IMR-90 (cell line): ENCODE results near the gene TWIST2. TPM values are rescaled to one million over a fixed set of nuclear protein-coding genes. Genes with fewer than 3 reads are reported as not detected.

Source experiments
- ATAC-seq: fragments of 200-7000 bp; cut with Tn5 transposase; 2 replicates; pipeline ENCODE4 v1.9.1; 2020; ENCODE audit warnings: low read depth, mild to moderate bottlenecking, moderate library complexity
- BruUV-seq: library from RNA; stranded (reverse); fragments of 400-500 nt; replicated peaks from 2 replicates; lab custom pipeline; 2021; lab: Mats Ljungman, UMichigan
- CTCF ChIA-PET: fragments of 300-600 bp; formaldehyde crosslinking; extraction: SDS; loops from one replicate; lab custom pipeline; 2021; ENCODE audit warnings: antibody characterized with exemption; lab: Yijun Ruan, JAX
- POLR2A ChIA-PET: fragments of 300-600 bp; sonication (Branson Sonifier 250); formaldehyde crosslinking; loops from one replicate; lab custom pipeline; 2022; ENCODE audit warnings: antibody characterized with exemption; ENCODE audit not compliant: unreplicated experiment; lab: Charles Lee
- DNase-seq: peaks from one replicate; pipeline ENCODE4 v3.0.0; 2013
- H2AFZ ChIP-seq: replicated peaks from 2 replicates; pipeline ENCODE3; 2013; ENCODE audit warnings: low read length, mild to moderate bottlenecking; ENCODE audit not compliant: poor library complexity
- H2AK5ac ChIP-seq: 2 replicates; pipeline ENCODE4 v1.6.1; 2013; ENCODE audit warnings: low read depth, low read length, inconsistent platforms
- H2AK9ac ChIP-seq: replicated peaks from 2 replicates; pipeline ENCODE3; 2013; ENCODE audit warnings: mild to moderate bottlenecking, low read depth, low read length, moderate library complexity; ENCODE audit not compliant: poor library complexity
- H2BK120ac ChIP-seq: 2 replicates; pipeline ENCODE4 v1.6.1; 2013; ENCODE audit warnings: low read depth, low read length, inconsistent platforms
- H2BK15ac ChIP-seq: 3 replicates; pipeline ENCODE4 v1.6.1; 2013; ENCODE audit warnings: low read depth, low read length, inconsistent platforms
- H2BK20ac ChIP-seq: 2 replicates; pipeline ENCODE4 v1.6.1; 2013; ENCODE audit warnings: low read depth, mild to moderate bottlenecking, inconsistent platforms, low read length, moderate library complexity
- H2BK5ac ChIP-seq: 2 replicates; pipeline ENCODE4 v1.6.1; 2013; ENCODE audit warnings: mild to moderate bottlenecking, low read depth, low read length, inconsistent platforms; ENCODE audit not compliant: poor library complexity, severe bottlenecking
- H3K14ac ChIP-seq: replicated peaks from 2 replicates; pipeline ENCODE4 v1.6.1; 2013; ENCODE audit warnings: low read depth, low read length, inconsistent platforms
- H3K18ac ChIP-seq: 2 replicates; pipeline ENCODE4 v1.6.1; 2013; ENCODE audit warnings: low read depth, low read length, control low read depth
- H3K23ac ChIP-seq: 2 replicates; pipeline ENCODE4 v1.6.1; 2013; ENCODE audit warnings: low read depth, low read length, inconsistent platforms
- H3K27ac ChIP-seq: 2 replicates; pipeline ENCODE4 v1.5.1; 2013; ENCODE audit warnings: mild to moderate bottlenecking, control low read depth, low read length; ENCODE audit not compliant: insufficient read depth
- H3K27me3 ChIP-seq: 2 replicates; pipeline ENCODE4 v1.6.1; 2013; ENCODE audit warnings: low read length; ENCODE audit not compliant: control insufficient read depth, insufficient read depth
- H3K36me3 ChIP-seq: 2 replicates; pipeline ENCODE4 v1.6.1; 2013; ENCODE audit warnings: low read length, mixed read lengths; ENCODE audit not compliant: control insufficient read depth, insufficient read depth
- H3K4ac ChIP-seq: 2 replicates; pipeline ENCODE4 v1.6.1; 2013; ENCODE audit warnings: low read depth, low read length, inconsistent platforms
- H3K4me1 ChIP-seq: 2 replicates; pipeline ENCODE4 v1.6.1; 2013; ENCODE audit warnings: low read length, mixed read lengths; ENCODE audit not compliant: control insufficient read depth, insufficient read depth
- H3K4me2 ChIP-seq: 2 replicates; pipeline ENCODE4 v1.6.1; 2013; ENCODE audit warnings: low read depth, mild to moderate bottlenecking, control low read depth, low read length, moderate library complexity
- H3K4me3 ChIP-seq: 2 replicates; pipeline ENCODE4 v1.5.1; 2013; ENCODE audit warnings: low read depth, mild to moderate bottlenecking, control low read depth, low read length, moderate library complexity; ENCODE audit not compliant: insufficient read depth
- H3K56ac ChIP-seq: 2 replicates; pipeline ENCODE4 v1.6.1; 2013; ENCODE audit warnings: low read length, inconsistent platforms; ENCODE audit not compliant: insufficient read depth; ENCODE audit errors: extremely low read depth
- H3K79me1 ChIP-seq, 2 experiments: 2 replicates each; pipeline ENCODE4 v1.6.1; 2013; ENCODE audit warnings: low read length in 2 of 2, inconsistent platforms in 1 of 2, low read depth in 1 of 2
- H3K9ac ChIP-seq: 2 replicates; pipeline ENCODE4 v1.6.1; 2013; ENCODE audit warnings: low read depth, low read length, control low read depth
- H3K9me1 ChIP-seq: 2 replicates; pipeline ENCODE4 v1.6.1; 2013; ENCODE audit warnings: low read length, inconsistent platforms; ENCODE audit not compliant: insufficient read depth
- H3K9me3 ChIP-seq: 2 replicates; pipeline ENCODE4 v1.6.1; 2013; ENCODE audit warnings: low read length; ENCODE audit not compliant: control insufficient read depth, insufficient read depth
- H4K20me1 ChIP-seq: 2 replicates; pipeline ENCODE4 v1.6.1; 2013; ENCODE audit warnings: low read length, inconsistent platforms; ENCODE audit not compliant: insufficient read depth
- H4K5ac ChIP-seq: 2 replicates; pipeline ENCODE4 v1.6.1; 2013; ENCODE audit warnings: mild to moderate bottlenecking, low read depth, low read length, control low read depth
- H4K8ac ChIP-seq, 2 experiments: 2 replicates each; pipeline ENCODE4 v1.6.1; 2013; ENCODE audit warnings: low read depth in 2 of 2, low read length in 2 of 2, control low read depth in 1 of 2, inconsistent platforms in 1 of 2
- H4K91ac ChIP-seq: 2 replicates; pipeline ENCODE4 v1.6.1; 2013; ENCODE audit warnings: low read depth, low read length, inconsistent platforms; ENCODE audit not compliant: insufficient read depth
- BHLHE40 ChIP-seq: fragments of 150-350 bp; IDR thresholded peaks from 2 replicates; pipeline ENCODE4 v1.6.1; 2016; ENCODE audit warnings: mild to moderate bottlenecking, low read depth, low read length
- CEBPB ChIP-seq: IDR thresholded peaks from 2 replicates; pipeline ENCODE4 v1.6.1; 2012; ENCODE audit warnings: low read depth, low read length, improper control_type of control experiment
- CTCF ChIP-seq: conservative IDR thresholded peaks from 2 replicates; pipeline ENCODE4 v1.5.1; 2012; ENCODE audit warnings: mild to moderate bottlenecking, low read depth, low read length, improper control_type of control experiment
- ELK1 ChIP-seq: fragments of 150-350 bp; IDR thresholded peaks from 2 replicates; pipeline ENCODE4 v1.6.1; 2016; ENCODE audit warnings: low read depth, mild to moderate bottlenecking, low read length, moderate library complexity, borderline replicate concordance
- RAD21 ChIP-seq: IDR thresholded peaks from 2 replicates; pipeline ENCODE4 v1.6.1; 2012; ENCODE audit warnings: low read length, improper control_type of control experiment
- RCOR1 ChIP-seq: IDR thresholded peaks from 2 replicates; pipeline ENCODE4 v1.6.1; 2012; ENCODE audit warnings: mild to moderate bottlenecking, low read length, improper control_type of control experiment; ENCODE audit not compliant: insufficient replicate concordance
- RFX5 ChIP-seq: IDR thresholded peaks from 2 replicates; pipeline ENCODE4 v1.8.0; 2012; ENCODE audit warnings: low read depth, mild to moderate bottlenecking, low read length, moderate library complexity
- SMC3 ChIP-seq: fragments of 150-350 bp; IDR thresholded peaks from 2 replicates; pipeline ENCODE4 v1.6.1; 2016; ENCODE audit warnings: low read depth, mild to moderate bottlenecking, antibody characterized with exemption, low read length, moderate library complexity
- USF2 ChIP-seq: fragments of 150-350 bp; IDR thresholded peaks from 2 replicates; pipeline ENCODE4 v1.6.1; 2017; ENCODE audit warnings: mild to moderate bottlenecking, antibody characterized with exemption, low read length, low read depth
- WGBS, 2 experiments: methylation state at CpG; one replicate each; pipeline versions ENCODE4 v1.1.5 to v1.1.7; 2013; ENCODE audit warnings: missing lambda C conversion rate in 2 of 2; ENCODE audit not compliant: insufficient read length in 1 of 2; ENCODE audit errors: extremely low coverage in 2 of 2; 5-methylcytosine and 5-hydroxymethylcytosine counted together
- dilution Hi-C: fragments of 300-500 bp; cut with HindIII; formaldehyde crosslinking; loops from one replicate; pipeline ENCODE4 v1.14.3; 2018; ENCODE audit warnings: low sequenced_read_pairs; ENCODE audit not compliant: unreplicated experiment
- in situ Hi-C: fragments of 300-500 bp; cut with MboI; formaldehyde crosslinking; loops from 3 replicates; pipeline ENCODE4 v1.14.3; 2019; ENCODE audit warnings: low sequenced_read_pairs, inconsistent platforms, mixed read lengths
- intact Hi-C: fragments of 100-400 bp; cut with micrococcal nuclease; formaldehyde crosslinking; loops from 2 replicates; pipeline ENCODE4 v1.10.0; 2022
- polyA plus RNA-seq, 3 experiments: library from polyadenylated mRNA; depleted of rRNA; stranded (reverse); fragments of >200 nt; gene quantifications; 2 replicates each; pipeline ENCODE4 v1.2.3, GENCODE V29; 2012; ENCODE audit warnings: low replicate concordance in 1 of 3
- total RNA-seq: library from RNA; depleted of rRNA; stranded (reverse); fragments of >200 nt; gene quantifications from 2 replicates; pipeline ENCODE4 v1.2.3, GENCODE V29; 2012

TWIST2 gene
- total and polyA plus RNA-seq, 2 of the 4 experiments (the other 2 are of a cell fraction) = 9.3 to 33.6 TPM

- H3K4me2 ChIP-seq = no peak overlapping the region
- H3K9ac ChIP-seq = no peak overlapping the region
- no peaks in the 10 kb centered on the region for H3K27me3 ChIP-seq
- H2AK5ac ChIP-seq = 0 out of 2 replicates have a peak overlapping the region, but pooled peaks have one; percentile 9
- peaks cover 16% of the 10 kb centered on the region for H3K4me1 ChIP-seq
- H3K18ac ChIP-seq = no peak overlapping the region
- peak overlapping the region; percentile 49; the same call in 1 of the 2 replicates for H3K14ac ChIP-seq
- peak overlapping the region in 1 of 2 experiments; percentile 53; a peak in 2 of 4 replicates for H4K8ac ChIP-seq
- dilution Hi-C loops (no loop called here), intact Hi-C loops (no loop called here), in situ Hi-C loops (loop anchor here (25.0 kb wide), 1 partner anchor 590 kb away; no protein-coding TSS in a partner anchor)
- no peak overlapping the region for H3K56ac ChIP-seq
- H4K91ac ChIP-seq = no peak overlapping the region; the same call in 1 of the 2 replicates
- no peak overlapping the region for H2AK9ac ChIP-seq
- WGBS, 2 experiments = no CpG with 5 or more reads among the region's 5 CpGs
- no peaks in the 10 kb centered on the region for H4K20me1 ChIP-seq
- BruUV-seq = no TSS peak
- ChIA-PET POLR2A (no interaction called here), CTCF (no interaction called here)
- H3K4ac ChIP-seq = 0 out of 2 replicates have a peak overlapping the region, but pooled peaks have one; percentile 12
- TF ChIP-seq ELK1 (no peak), USF2 (no peak), RAD21 (no peak), CEBPB (0 out of 2 replicates have a peak, but pooled peaks have one; percentile 6), BHLHE40 (no peak), RCOR1 (no peak), RFX5 (no peak), SMC3 (no peak), CTCF (no peak)
- peaks cover 17% of the 10 kb centered on the region for H3K9me1 ChIP-seq
- no peaks in the 10 kb centered on the region for H3K36me3 ChIP-seq
- H2BK120ac ChIP-seq = peak overlapping the region; percentile 61
- H3K79me1 ChIP-seq = no peaks in the 10 kb centered on the region
- H3K27ac ChIP-seq = no peak overlapping the region
- H4K5ac ChIP-seq = no peak overlapping the region
- peak; percentile 41 for DNase-seq
- ATAC-seq = no peak
- no peaks in the 10 kb centered on the region for H3K9me3 ChIP-seq
- no peak overlapping the region for H3K23ac ChIP-seq
- H2BK15ac ChIP-seq = peak overlapping the region; percentile 49; the same call in 1 of the 3 replicates
- no peak overlapping the region for H2BK5ac ChIP-seq
- H2AFZ ChIP-seq = no peak overlapping the region
- H2BK20ac ChIP-seq = peak overlapping the region; percentile 67; the same call in 1 of the 2 replicates
- H3K4me3 ChIP-seq = no peak overlapping the region
Observed at GRCh38 chr2:238952261-238952919, 104.5 kb downstream of the TWIST2 start.
